HG03575 (cell line): ENCODE measurements around the gene HIF3A.

Experiments
- ATAC-seq: cut with Tn5 transposase; IDR thresholded peaks from one replicate; pipeline ENCODE4 v1.9.1; 2021; ENCODE audit not compliant: unreplicated experiment, insufficient number of reproducible peaks, low FRiP score; ENCODE audit errors: extremely low read depth

The HIF3A gene

GRCh38 chr19:46351241-46352041, 54.6 kb downstream of the HIF3A start:
- ATAC-seq: no peak

- ATAC-seq: no peak
Observed at GRCh38 chr19:46353730-46354528, 57.1 kb downstream of the HIF3A start.

GRCh38 chr19:46355234-46356148, 58.6 kb downstream of the HIF3A start:
- ATAC-seq: no peak

- ATAC-seq: no peak
Observed at GRCh38 chr19:46356149-46357055, 59.6 kb downstream of the HIF3A start.

- ATAC-seq: no peak
Observed at GRCh38 chr19:46357846-46358583, 61.2 kb downstream of the HIF3A start.

GRCh38 chr19:46361915-46362314, 65.1 kb downstream of the HIF3A start:
- no peak for ATAC-seq

- no peak for ATAC-seq
Observed at GRCh38 chr19:46364359-46364758, 67.5 kb downstream of the HIF3A start.

- ATAC-seq: no peak
Observed at GRCh38 chr19:46365561-46365960, 68.7 kb downstream of the HIF3A start.

GRCh38 chr19:46366620-46367292, 69.9 kb downstream of the HIF3A start:
- no peak for ATAC-seq

GRCh38 chr19:46367426-46367825, 70.6 kb downstream of the HIF3A start:
- ATAC-seq: no peak

- ATAC-seq: no peak
Observed at GRCh38 chr19:46368116-46368515, 71.3 kb downstream of the HIF3A start.

- no peak for ATAC-seq
Observed at GRCh38 chr19:46369817-46370216, 73.0 kb downstream of the HIF3A start.

GRCh38 chr19:46371371-46371901, 74.6 kb downstream of the HIF3A start:
- no peak for ATAC-seq

- ATAC-seq: no peak
Observed at GRCh38 chr19:46372901-46373490, 76.2 kb downstream of the HIF3A start.

- ATAC-seq: no peak
Observed at GRCh38 chr19:46373491-46374359, 76.9 kb downstream of the HIF3A start.
